ENCODE measurements around the gene TMEM127.
A peak's percentile ranks its signal among the peaks of the same experiment; 100 is the strongest.

DNA sequence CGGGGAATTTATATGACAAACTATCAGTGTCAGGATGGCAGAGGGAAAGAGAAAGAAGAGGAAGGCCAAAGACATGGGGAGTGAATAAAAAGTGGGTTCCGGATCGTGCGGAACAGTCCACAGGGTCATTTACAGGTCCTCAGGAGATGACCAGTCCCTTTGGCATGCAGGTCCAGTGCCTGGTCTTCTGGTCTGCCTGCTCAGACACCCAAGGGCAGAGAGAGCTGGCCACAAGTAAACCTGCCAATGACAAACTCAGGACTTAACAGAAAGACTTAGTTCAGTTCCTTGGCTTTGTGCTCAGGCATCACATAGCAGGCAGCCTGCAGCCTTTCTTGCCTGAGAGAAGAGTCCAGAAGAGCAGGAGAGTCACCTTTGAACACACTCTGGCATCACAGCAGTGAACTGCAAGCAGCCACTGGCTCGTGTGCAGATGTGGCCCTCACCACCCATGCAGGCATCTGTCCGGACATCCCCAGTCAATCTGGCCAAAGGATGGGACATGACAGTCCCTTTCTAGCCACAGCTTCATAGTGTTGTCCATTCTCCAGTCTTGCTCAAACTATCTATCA is 14.0 kb downstream of the TMEM127 start:
- TF ChIP-seq, protein P1, sequence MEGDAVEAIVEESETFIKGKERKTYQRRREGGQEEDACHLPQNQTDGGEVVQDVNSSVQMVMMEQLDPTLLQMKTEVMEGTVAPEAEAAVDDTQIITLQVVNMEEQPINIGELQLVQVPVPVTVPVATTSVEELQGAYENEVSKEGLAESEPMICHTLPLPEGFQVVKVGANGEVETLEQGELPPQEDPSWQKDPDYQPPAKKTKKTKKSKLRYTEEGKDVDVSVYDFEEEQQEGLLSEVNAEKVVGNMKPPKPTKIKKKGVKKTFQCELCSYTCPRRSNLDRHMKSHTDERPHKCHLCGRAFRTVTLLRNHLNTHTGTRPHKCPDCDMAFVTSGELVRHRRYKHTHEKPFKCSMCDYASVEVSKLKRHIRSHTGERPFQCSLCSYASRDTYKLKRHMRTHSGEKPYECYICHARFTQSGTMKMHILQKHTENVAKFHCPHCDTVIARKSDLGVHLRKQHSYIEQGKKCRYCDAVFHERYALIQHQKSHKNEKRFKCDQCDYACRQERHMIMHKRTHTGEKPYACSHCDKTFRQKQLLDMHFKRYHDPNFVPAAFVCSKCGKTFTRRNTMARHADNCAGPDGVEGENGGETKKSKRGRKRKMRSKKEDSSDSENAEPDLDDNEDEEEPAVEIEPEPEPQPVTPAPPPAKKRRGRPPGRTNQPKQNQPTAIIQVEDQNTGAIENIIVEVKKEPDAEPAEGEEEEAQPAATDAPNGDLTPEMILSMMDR (IDR thresholded peaks at IDR 0.05) = peak in 1 of 6 experiments; percentile 37
- TF ChIP-seq POLR2A (IDR thresholded peaks at IDR 0.05) = peak; percentile 73 to 87
